HEK293T (cell line): Measurements from ENCODE around the gene PDE6H.

ENCODE experiments used
- CTCF ChIA-PET: fragments of 350-600 bp; formaldehyde crosslinking; extraction: SDS; loops from one replicate; lab custom pipeline; 2021; ENCODE audit warnings: antibody characterized with exemption, inconsistent platforms; lab: Yijun Ruan, JAX
- POLR2A ChIA-PET: fragments of 350-600 bp; formaldehyde crosslinking; extraction: SDS; loops from one replicate; lab custom pipeline; 2020; ENCODE audit warnings: antibody characterized with exemption, inconsistent platforms; lab: Yijun Ruan, JAX
- DNase-seq: peaks from one replicate; pipeline ENCODE4 v3.0.0; 2012; ENCODE audit warnings: mixed read lengths; ENCODE audit errors: extremely low spot score
- ARNT ChIP-seq: fragments of 450-650 bp; IDR thresholded peaks from 2 replicates; pipeline ENCODE4 v1.6.1; 2017; ENCODE audit warnings: mild to moderate bottlenecking
- BHLHE40 ChIP-seq: fragments of 450-650 bp; IDR thresholded peaks from 2 replicates; pipeline ENCODE4 v1.6.1; 2016; ENCODE audit warnings: mild to moderate bottlenecking, moderate library complexity, borderline replicate concordance
- CTBP1 ChIP-seq: fragments of 450-650 bp; IDR thresholded peaks from 2 replicates; pipeline ENCODE4 v1.6.1; 2016; ENCODE audit warnings: borderline replicate concordance
- ELF4 ChIP-seq: fragments of 450-650 bp; IDR thresholded peaks from 2 replicates; pipeline ENCODE4 v1.6.1; 2017; ENCODE audit warnings: antibody characterized with exemption
- FOXA1 ChIP-seq: fragments of 450-650 bp; IDR thresholded peaks from 2 replicates; pipeline ENCODE4 v1.6.1; 2016; ENCODE audit warnings: mild to moderate bottlenecking
- FOXK2 ChIP-seq: fragments of 450-650 bp; IDR thresholded peaks from 2 replicates; pipeline ENCODE4 v1.6.1; 2016; ENCODE audit warnings: mild to moderate bottlenecking
- FOXM1 ChIP-seq: fragments of 450-650 bp; IDR thresholded peaks from 2 replicates; pipeline ENCODE4 v1.6.1; 2017; ENCODE audit warnings: mild to moderate bottlenecking, borderline replicate concordance
- HDGF ChIP-seq: fragments of 450-650 bp; IDR thresholded peaks from 2 replicates; pipeline ENCODE4 v1.6.1; 2017; ENCODE audit warnings: antibody characterized with exemption, borderline replicate concordance
- L3MBTL2 ChIP-seq: fragments of 450-650 bp; conservative IDR thresholded peaks from 2 replicates; pipeline ENCODE4 v1.6.1; 2016; ENCODE audit warnings: mild to moderate bottlenecking
- LEF1 ChIP-seq: fragments of 450-650 bp; IDR thresholded peaks from 2 replicates; pipeline ENCODE4 v1.6.1; 2017; ENCODE audit warnings: mild to moderate bottlenecking, borderline replicate concordance
- NFRKB ChIP-seq: fragments of 450-650 bp; IDR thresholded peaks from 2 replicates; pipeline ENCODE4 v1.6.1; 2016; ENCODE audit warnings: mild to moderate bottlenecking, moderate library complexity
- SP1 ChIP-seq: fragments of 450-650 bp; IDR thresholded peaks from 2 replicates; pipeline ENCODE4 v1.6.1; 2017
- SUZ12 ChIP-seq: fragments of 450-650 bp; IDR thresholded peaks from 2 replicates; pipeline ENCODE4 v1.6.1; 2016; ENCODE audit warnings: mild to moderate bottlenecking
- TARDBP ChIP-seq: fragments of 450-650 bp; IDR thresholded peaks from 2 replicates; pipeline ENCODE4 v1.6.1; 2016
- ZNF384 ChIP-seq: fragments of 450-650 bp; IDR thresholded peaks from 2 replicates; pipeline ENCODE4 v1.6.1; 2016
- TF ChIP-seq, protein P1 (sequence below): fragments of 450-650 bp; IDR thresholded peaks from 2 replicates; pipeline ENCODE4 v1.6.1; 2016

PDE6H gene

DNA sequence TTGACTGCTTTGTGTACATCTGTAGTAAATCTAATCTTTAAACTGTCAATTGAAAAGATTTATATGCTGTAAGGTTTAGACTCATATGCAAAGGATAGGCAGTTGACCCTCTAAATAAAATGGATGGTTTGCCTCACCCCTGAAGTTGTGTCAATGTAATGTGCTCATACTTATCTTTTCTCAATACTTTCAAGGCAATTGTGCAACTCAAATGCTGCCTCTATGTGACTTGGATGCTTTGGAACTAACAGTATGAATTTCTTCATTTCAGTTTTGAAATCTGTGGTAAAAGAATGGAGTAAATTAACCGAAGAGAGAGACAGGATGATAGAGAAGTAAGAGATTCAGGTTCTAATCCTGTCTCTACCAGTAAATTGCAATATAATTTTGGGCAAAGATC lies 9.7 kb downstream of the PDE6H start:
- CTCF ChIA-PET: no interaction called here
- POLR2A ChIA-PET: no interaction called here
- DNase-seq: no peak
- no peak for TF ChIP-seq LEF1
- TF ChIP-seq ELF4: no peak
- no peak for TF ChIP-seq TARDBP
- no peak for TF ChIP-seq SP1
- TF ChIP-seq NFRKB: no peak
- TF ChIP-seq ZNF384: no peak
- TF ChIP-seq, protein P1, sequence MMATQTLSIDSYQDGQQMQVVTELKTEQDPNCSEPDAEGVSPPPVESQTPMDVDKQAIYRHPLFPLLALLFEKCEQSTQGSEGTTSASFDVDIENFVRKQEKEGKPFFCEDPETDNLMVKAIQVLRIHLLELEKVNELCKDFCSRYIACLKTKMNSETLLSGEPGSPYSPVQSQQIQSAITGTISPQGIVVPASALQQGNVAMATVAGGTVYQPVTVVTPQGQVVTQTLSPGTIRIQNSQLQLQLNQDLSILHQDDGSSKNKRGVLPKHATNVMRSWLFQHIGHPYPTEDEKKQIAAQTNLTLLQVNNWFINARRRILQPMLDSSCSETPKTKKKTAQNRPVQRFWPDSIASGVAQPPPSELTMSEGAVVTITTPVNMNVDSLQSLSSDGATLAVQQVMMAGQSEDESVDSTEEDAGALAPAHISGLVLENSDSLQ: no peak
- no peak for TF ChIP-seq HDGF
- no peak for TF ChIP-seq SUZ12
- TF ChIP-seq L3MBTL2: no peak

DNA sequence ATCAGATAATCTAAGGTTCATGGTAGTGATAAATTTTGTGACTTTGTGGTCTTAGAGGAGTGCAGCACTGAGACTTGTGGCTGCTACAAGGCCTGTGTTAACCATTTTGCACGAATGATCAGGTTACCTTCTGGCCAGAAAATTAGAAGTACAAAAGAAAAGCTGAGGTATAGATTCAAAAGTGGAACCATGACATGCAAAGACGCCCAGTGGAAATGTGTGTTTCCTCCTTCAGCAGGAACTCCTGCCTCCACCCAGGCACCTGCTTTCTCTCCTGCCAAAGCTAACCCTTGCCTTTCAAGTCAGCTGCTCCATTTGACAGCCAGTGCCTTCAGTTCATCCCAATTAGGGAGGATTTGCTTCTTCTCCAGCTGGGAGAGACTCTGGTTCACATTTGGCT lies 10.1 kb downstream of the PDE6H start:
- POLR2A ChIA-PET: no interaction called here
- no peak for DNase-seq
- TF ChIP-seq ELF4 (no peak), CTBP1 (no peak), ZNF384 (no peak), SP1 (no peak), FOXK2 (no peak), LEF1 (no peak), ARNT (no peak), NFRKB (no peak), TARDBP (no peak), SUZ12 (no peak), BHLHE40 (no peak), L3MBTL2 (no peak), FOXA1 (no peak), FOXM1 (no peak)
- TF ChIP-seq, protein P1: no peak
- CTCF ChIA-PET: no interaction called here

DNA sequence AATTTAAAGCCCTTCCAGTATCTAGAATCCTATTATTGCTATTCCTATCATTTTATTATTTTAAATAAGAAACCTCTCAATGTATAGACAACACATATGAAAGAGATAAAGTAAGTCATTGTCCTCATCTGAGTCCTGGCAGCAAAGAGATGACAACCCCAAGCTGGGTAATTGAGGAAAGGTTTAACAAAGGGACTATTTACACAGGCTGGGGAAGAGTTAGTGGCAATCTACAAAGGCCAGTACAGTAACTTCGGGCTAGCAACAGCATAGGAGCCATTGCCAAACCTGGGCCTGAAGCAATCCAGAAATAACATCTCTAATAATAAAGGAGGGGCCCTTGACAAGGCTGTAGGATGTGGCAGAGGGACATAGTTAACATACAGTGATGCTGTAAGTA lies 11.2 kb downstream of the PDE6H start:
- ChIA-PET POLR2A (no interaction called here), CTCF (no interaction called here)
- no peak for DNase-seq
- TF ChIP-seq HDGF (no peak), TARDBP (no peak), LEF1 (no peak), BHLHE40 (no peak), SUZ12 (no peak), ZNF384 (no peak), ELF4 (no peak), CTBP1 (no peak), FOXM1 (no peak), ARNT (no peak), FOXK2 (no peak), L3MBTL2 (no peak), FOXA1 (no peak), SP1 (no peak), NFRKB (no peak)
- TF ChIP-seq, protein P1: no peak

DNA sequence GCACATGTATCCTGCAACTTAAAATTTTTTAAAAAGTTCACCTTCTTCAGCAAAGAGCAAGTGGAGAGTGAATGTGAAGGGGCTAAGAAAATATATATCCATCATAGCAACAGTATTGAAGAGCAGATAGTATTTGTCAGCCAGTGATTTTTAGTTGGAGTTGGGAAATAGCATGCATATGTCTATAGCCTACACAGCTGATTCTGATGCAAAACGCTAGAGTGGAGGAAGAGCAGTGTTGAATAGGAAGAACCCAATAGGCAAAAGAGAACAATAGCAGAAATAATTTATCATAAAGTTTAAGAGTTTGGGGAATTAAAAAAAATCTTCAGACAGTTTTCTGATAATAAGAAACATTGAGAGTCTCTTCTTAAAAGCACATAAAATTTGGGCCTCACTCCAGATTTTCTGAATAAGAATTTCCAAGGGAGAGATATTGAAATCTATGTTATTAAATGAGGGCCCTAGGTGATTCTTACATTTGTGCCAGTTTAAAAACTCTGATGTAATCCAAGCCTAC lies 12.0 kb downstream of the PDE6H start:
- no peak for DNase-seq
- CTCF ChIA-PET: interaction anchor here (0.6 kb wide), 1 partner anchor 126 kb away, joined by 5 read pairs; no protein-coding TSS in a partner anchor
- TF ChIP-seq FOXK2: no peak
- no peak for TF ChIP-seq SUZ12
- no peak for TF ChIP-seq ZNF384
- TF ChIP-seq NFRKB: no peak
- POLR2A ChIA-PET: interaction anchor here (0.9 kb wide), 1 partner anchor 215 kb away, joined by 3 read pairs; no protein-coding TSS in a partner anchor

DNA sequence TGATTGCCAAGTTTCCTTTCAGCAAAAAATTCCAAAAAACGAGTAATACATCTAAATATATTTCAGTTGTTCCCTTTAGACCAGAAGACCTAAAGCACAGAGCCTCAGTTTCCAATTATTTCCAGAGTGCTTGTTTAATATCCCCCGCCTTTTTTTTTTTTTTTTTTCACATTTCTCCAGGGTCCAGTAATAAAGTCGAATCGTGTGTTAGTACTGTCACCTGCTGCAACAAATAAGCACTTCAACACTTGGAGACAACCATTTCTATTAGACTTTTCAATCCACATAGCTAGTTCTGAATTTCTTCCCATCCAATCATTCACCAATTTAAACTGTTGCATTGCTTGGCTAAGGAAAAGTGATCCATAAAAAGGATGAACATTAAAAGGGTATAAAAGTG lies 13.6 kb downstream of the PDE6H start:
- POLR2A ChIA-PET: no interaction called here
- TF ChIP-seq, protein P1: no peak
- CTCF ChIA-PET: no interaction called here
- DNase-seq: no peak

DNA sequence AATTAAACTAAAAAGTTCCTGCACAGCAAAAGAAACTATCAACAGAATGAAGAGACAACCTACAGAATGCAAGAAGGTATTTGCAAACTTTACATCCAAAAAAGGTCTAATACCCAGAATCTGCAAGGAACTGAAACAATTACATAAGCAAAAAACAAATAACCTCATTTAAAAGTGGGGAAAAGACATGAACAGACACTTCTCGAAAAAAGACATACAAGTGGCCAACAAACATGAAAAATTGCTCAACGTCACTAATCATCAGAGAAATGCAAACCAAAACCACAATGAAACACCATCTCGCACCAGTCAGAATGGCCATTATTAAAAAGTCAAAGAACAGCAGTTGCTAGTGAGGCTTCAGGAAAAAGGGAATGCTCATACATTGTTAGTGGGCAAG lies 15.2 kb downstream of the PDE6H start:
- POLR2A ChIA-PET: no interaction called here
- no peak for TF ChIP-seq CTBP1
- TF ChIP-seq SP1: no peak
- TF ChIP-seq FOXA1: no peak
- no peak for TF ChIP-seq BHLHE40
- no peak for TF ChIP-seq LEF1
- no peak for TF ChIP-seq SUZ12
- no peak for TF ChIP-seq ARNT
- TF ChIP-seq, protein P1: no peak
- TF ChIP-seq NFRKB: no peak
- TF ChIP-seq ELF4: no peak
- no peak for TF ChIP-seq TARDBP
- no peak for TF ChIP-seq L3MBTL2
- no peak for TF ChIP-seq ZNF384
- no peak for TF ChIP-seq FOXK2
- no peak for TF ChIP-seq FOXM1
- no peak for TF ChIP-seq HDGF
- CTCF ChIA-PET: no interaction called here
- DNase-seq: no peak
